Measurements from ENCODE around the gene RNF208. TPM values are rescaled to one million over a fixed set of nuclear protein-coding genes. Genes with fewer than 3 reads are reported as not detected.
A peak's percentile ranks its signal among the peaks of the same experiment; 100 is the strongest.

The RNF208 gene
- total and polyA plus RNA-seq, 2 of the 4 experiments (the other 2 are of a cell fraction), result 1.2 TPM; not detected in 1

DNA sequence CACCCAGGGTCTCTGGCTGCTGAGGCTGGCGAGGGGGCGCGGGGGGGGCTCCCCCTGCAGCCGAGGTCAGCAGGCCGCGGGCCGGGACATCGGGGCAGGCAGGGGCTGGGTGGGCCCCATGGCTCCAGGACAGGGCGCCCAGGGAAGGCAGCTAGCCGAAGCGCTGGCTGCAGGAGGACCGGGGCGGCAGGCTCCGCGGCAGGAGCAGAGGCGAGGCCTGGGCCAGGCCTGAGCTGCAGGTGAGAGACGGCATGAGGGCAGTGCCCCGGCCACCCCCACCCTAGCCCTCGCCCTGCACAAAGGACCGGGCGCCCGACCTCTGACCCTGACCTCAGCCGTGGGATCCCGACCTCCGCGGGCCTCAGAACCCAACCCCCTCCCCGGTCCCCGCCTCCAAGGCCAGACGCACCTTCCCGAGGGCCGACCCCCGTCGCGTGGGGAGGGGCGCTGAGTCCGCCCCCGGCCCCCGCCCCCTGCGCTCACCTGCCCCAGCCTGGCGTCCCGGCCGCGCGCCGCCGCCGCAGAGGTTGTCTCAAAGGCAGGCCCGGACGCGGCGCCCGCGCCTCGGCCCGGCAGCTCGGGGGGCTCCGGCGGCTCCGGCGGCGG, 431 bp downstream of the RNF208 start:
- Histone ChIP-seq H3K4me2 (ENCODE audit: low read depth, low read length) (peak overlapping the region; percentile 39; the same call in 1 of the 2 replicates), H2BK5ac (ENCODE audit: low read depth, low read length, poor library complexity, severe bottlenecking) (no peak overlapping the region), H3K27ac (ENCODE audit: insufficient read depth, low read length) (no peak overlapping the region), H2AK5ac (ENCODE audit: low read depth, low read length) (no peak overlapping the region), H4K91ac (ENCODE audit: insufficient read depth, low read depth, low read length) (no peak overlapping the region), H3K4ac (ENCODE audit: low read depth, low read length) (no peak overlapping the region), H3K79me1 (ENCODE audit: low read depth in 1 of 2, low read length in 2 of 2) (peaks cover 0 to 4% of the 10 kb centered on the region in 2 experiments; a peak in 1 of 4 replicates), H4K20me1 (ENCODE audit: insufficient read depth, low read length) (no peaks in the 10 kb centered on the region), H3K23ac (ENCODE audit: low read depth, low read length) (no peak overlapping the region), H3K36me3 (ENCODE audit: control insufficient read depth, insufficient read depth, low read length) (peaks cover 4% of the 10 kb centered on the region), H2BK15ac (ENCODE audit: low read depth, low read length) (no peak overlapping the region), H2AFZ (replicated peaks; ENCODE audit: low read length, poor library complexity) (peak overlapping the region; percentile 90), H4K5ac (ENCODE audit: low read depth, low read length) (no peak overlapping the region), H3K9me1 (ENCODE audit: insufficient read depth, low read length) (peaks cover 3% of the 10 kb centered on the region; the same call in 1 of the 2 replicates), H3K9me3 (ENCODE audit: control insufficient read depth, insufficient read depth, low read length) (no peaks in the 10 kb centered on the region), H3K4me3 (ENCODE audit: insufficient read depth, low read depth, low read length) (peak overlapping the region; percentile 25), H3K4me1 (ENCODE audit: control insufficient read depth, insufficient read depth, low read length) (peaks cover 17% of the 10 kb centered on the region), H3K14ac (replicated peaks; ENCODE audit: low read depth, low read length) (no peak overlapping the region), H2BK20ac (ENCODE audit: low read depth, low read length) (no peak overlapping the region), H3K18ac (ENCODE audit: low read depth, low read length) (no peak overlapping the region), H3K56ac (ENCODE audit: extremely low read depth, insufficient read depth, low read length) (no peak overlapping the region), H3K27me3 (ENCODE audit: control insufficient read depth, insufficient read depth, low read length) (no peaks in the 10 kb centered on the region), H2AK9ac (replicated peaks; ENCODE audit: low read depth, low read length, poor library complexity) (peak overlapping the region; percentile 78), H4K8ac (ENCODE audit: low read depth in 2 of 2, low read length in 2 of 2) (no peak overlapping the region), H2BK120ac (ENCODE audit: low read depth, low read length) (no peak overlapping the region), H3K9ac (ENCODE audit: low read depth, low read length) (no peak overlapping the region)
- WGBS, 2 experiments (ENCODE audit: extremely low coverage in 2 of 2, insufficient read length in 1 of 2), result 9% methylated on average over 18 of the region's 61 CpGs; no CpG with 5 or more reads in 1 of the 2 experiments
- ChIA-PET CTCF (no interaction called here), POLR2A (ENCODE audit: unreplicated experiment) (interaction anchor here (1.1 kb wide), 1 partner anchor 19 kb away, joined by 3 read pairs; no protein-coding TSS in a partner anchor)
- DNase-seq (no peak), ATAC-seq (ENCODE audit: low read depth) (no peak)
- dilution Hi-C loops (cut with HindIII; ENCODE audit: low sequenced_read_pairs, unreplicated experiment) (no loop called here), intact Hi-C loops (cut with micrococcal nuclease) (no loop called here), in situ Hi-C loops (cut with MboI; ENCODE audit: low sequenced_read_pairs) (no loop called here)
- TF ChIP-seq FOS (IDR thresholded peaks at IDR 0.05; ENCODE audit: low read depth, low read length) (no peak), MAFK (IDR thresholded peaks at IDR 0.05; ENCODE audit: low read depth, low read length) (no peak), RFX5 (IDR thresholded peaks at IDR 0.05; ENCODE audit: low read depth, low read length) (no peak), RCOR1 (IDR thresholded peaks at IDR 0.05; ENCODE audit: insufficient replicate concordance, low read length) (no peak), POLR2A (IDR thresholded peaks at IDR 0.05; ENCODE audit: low read depth, low read length) (no peak), RAD21 (IDR thresholded peaks at IDR 0.05; ENCODE audit: low read length) (no peak), BHLHE40 (IDR thresholded peaks at IDR 0.05; ENCODE audit: low read depth, low read length) (no peak), ELK1 (IDR thresholded peaks at IDR 0.05; ENCODE audit: borderline replicate concordance, low read depth, low read length) (no peak)
- TF ChIP-seq, protein P1, sequence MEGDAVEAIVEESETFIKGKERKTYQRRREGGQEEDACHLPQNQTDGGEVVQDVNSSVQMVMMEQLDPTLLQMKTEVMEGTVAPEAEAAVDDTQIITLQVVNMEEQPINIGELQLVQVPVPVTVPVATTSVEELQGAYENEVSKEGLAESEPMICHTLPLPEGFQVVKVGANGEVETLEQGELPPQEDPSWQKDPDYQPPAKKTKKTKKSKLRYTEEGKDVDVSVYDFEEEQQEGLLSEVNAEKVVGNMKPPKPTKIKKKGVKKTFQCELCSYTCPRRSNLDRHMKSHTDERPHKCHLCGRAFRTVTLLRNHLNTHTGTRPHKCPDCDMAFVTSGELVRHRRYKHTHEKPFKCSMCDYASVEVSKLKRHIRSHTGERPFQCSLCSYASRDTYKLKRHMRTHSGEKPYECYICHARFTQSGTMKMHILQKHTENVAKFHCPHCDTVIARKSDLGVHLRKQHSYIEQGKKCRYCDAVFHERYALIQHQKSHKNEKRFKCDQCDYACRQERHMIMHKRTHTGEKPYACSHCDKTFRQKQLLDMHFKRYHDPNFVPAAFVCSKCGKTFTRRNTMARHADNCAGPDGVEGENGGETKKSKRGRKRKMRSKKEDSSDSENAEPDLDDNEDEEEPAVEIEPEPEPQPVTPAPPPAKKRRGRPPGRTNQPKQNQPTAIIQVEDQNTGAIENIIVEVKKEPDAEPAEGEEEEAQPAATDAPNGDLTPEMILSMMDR (conservative IDR thresholded peaks at IDR 0.05; ENCODE audit: low read depth, low read length), result no peak
- BruUV-seq (replicated peaks), result no TSS peak
